ENCODE results near the gene NGDN. TPM values are rescaled to one million over a fixed set of nuclear protein-coding genes. Genes with fewer than 3 reads are reported as not detected.
A peak's percentile ranks its signal among the peaks of the same experiment; 100 is the strongest.

NGDN gene
- total RNA-seq, 1 donor from 2014 or later, result 43.4 TPM

DNA sequence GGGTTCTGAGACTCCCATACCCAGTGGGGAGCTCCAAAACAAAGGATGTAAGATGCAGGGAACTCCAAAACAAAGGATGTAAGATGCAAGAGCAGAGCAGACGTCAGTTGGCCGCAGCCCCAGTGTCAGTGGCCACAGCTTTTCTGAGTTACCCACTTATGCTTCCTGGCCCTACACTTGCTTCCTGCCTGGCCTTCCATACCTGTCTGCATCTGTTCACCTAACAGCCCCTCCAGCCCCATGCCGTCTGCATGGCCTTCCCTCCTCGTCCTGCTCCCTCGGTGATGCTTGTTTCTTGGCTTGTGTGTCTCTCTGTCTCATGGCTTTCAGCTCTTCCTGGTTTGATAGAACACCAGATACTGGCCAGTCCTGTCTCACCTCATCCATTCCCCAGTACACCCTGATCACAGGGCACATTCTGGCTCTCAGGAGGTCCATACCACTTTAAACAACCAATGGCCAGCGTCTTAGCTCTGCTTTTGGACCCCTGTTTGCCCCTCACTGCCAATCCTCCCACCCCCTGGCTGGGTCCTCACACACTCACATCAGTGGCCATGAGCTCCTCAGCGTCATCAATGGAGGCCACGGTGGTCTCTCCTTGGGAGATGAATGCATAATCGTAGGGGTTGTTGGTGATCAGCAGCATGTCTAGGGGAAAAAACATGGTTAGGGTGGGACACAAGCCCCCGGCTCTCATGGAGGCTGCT lies 39.3 kb upstream of the NGDN start:
- TF ChIP-seq, protein P1, sequence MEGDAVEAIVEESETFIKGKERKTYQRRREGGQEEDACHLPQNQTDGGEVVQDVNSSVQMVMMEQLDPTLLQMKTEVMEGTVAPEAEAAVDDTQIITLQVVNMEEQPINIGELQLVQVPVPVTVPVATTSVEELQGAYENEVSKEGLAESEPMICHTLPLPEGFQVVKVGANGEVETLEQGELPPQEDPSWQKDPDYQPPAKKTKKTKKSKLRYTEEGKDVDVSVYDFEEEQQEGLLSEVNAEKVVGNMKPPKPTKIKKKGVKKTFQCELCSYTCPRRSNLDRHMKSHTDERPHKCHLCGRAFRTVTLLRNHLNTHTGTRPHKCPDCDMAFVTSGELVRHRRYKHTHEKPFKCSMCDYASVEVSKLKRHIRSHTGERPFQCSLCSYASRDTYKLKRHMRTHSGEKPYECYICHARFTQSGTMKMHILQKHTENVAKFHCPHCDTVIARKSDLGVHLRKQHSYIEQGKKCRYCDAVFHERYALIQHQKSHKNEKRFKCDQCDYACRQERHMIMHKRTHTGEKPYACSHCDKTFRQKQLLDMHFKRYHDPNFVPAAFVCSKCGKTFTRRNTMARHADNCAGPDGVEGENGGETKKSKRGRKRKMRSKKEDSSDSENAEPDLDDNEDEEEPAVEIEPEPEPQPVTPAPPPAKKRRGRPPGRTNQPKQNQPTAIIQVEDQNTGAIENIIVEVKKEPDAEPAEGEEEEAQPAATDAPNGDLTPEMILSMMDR (IDR thresholded peaks at IDR 0.05; ENCODE audit: insufficient read depth, low read length, poor library complexity, severe bottlenecking), result no peak
- no peak overlapping the region for H3K4me3 ChIP-seq (ENCODE audit: low read depth, low read length)
- no peak for DNase-seq (ENCODE audit: low read depth)
- no peaks in the 10 kb centered on the region for H3K36me3 ChIP-seq (ENCODE audit: control insufficient read depth, insufficient read depth, low read length)
- peaks cover 5% of the 10 kb centered on the region for H3K27me3 ChIP-seq (ENCODE audit: control insufficient read depth, insufficient read depth, low read length)

GRCh38 chr14:23430723-23431085 lies 38.8 kb upstream of the NGDN start:
- Histone ChIP-seq H3K27me3 (ENCODE audit: control insufficient read depth, insufficient read depth, low read length) (peaks cover 5% of the 10 kb centered on the region), H3K4me3 (ENCODE audit: low read depth, low read length) (no peak overlapping the region), H3K36me3 (ENCODE audit: control insufficient read depth, insufficient read depth, low read length) (no peaks in the 10 kb centered on the region)
- TF ChIP-seq, protein P1 (IDR thresholded peaks at IDR 0.05; ENCODE audit: insufficient read depth, low read length, poor library complexity, severe bottlenecking), result no peak
- DNase-seq (ENCODE audit: low read depth), result peak; percentile 28

GRCh38 chr14:23431486-23431885 lies 38.0 kb upstream of the NGDN start:
- no peak overlapping the region for H3K4me3 ChIP-seq (ENCODE audit: low read depth, low read length)
- H3K36me3 ChIP-seq (ENCODE audit: control insufficient read depth, insufficient read depth, low read length), result no peaks in the 10 kb centered on the region
- TF ChIP-seq, protein P1 (IDR thresholded peaks at IDR 0.05; ENCODE audit: insufficient read depth, low read length, poor library complexity, severe bottlenecking), result no peak
- no peak for DNase-seq (ENCODE audit: low read depth)
- H3K27me3 ChIP-seq (ENCODE audit: control insufficient read depth, insufficient read depth, low read length), result peaks cover 5% of the 10 kb centered on the region

DNA sequence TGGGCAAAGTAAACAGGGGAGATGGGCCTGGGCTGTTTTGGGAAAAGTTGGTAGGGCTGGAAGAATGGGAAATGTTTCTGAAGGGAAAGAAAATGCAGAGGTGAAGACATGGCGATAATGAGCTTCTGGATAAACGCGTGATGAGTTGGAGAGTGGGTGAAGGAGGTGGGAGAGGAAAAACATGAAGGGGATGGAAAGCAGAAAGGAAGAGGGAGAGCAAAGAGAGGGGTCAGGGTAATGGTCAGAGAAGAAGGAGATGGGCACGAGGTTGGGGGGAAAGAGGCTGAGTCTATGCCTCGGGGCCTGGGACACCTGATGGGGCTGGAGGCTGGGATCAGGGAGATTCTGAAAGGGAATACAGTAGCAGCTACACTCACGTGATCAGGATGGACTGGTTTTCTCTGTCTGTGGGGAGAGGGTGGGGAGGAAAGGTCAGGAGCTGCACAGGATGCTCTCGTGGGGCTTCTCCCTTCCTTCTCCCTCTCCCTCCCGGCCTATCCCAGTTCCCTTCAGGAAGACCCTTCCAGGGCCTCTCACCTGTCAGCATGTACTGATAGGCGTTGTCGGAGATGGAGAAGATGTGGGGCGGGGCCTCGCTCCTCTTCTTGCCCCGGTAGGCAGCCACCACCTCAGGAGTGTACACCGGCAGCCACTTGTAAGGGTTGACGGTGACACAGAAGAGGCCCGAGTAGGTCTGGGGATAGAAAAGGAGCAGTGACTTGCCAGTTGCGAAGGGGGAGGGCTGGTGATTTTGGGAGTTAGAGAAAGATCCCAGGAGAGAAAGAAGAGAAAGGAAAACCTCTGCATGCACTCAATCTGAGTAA lies 37.2 kb upstream of the NGDN start:
- TF ChIP-seq, protein P1 (IDR thresholded peaks at IDR 0.05; ENCODE audit: insufficient read depth, low read length, poor library complexity, severe bottlenecking), result no peak
- H3K27me3 ChIP-seq (ENCODE audit: control insufficient read depth, insufficient read depth, low read length), result peaks cover 5% of the 10 kb centered on the region
- no peaks in the 10 kb centered on the region for H3K36me3 ChIP-seq (ENCODE audit: control insufficient read depth, insufficient read depth, low read length)
- DNase-seq (ENCODE audit: low read depth), result no peak
- no peak overlapping the region for H3K4me3 ChIP-seq (ENCODE audit: low read depth, low read length)

DNA sequence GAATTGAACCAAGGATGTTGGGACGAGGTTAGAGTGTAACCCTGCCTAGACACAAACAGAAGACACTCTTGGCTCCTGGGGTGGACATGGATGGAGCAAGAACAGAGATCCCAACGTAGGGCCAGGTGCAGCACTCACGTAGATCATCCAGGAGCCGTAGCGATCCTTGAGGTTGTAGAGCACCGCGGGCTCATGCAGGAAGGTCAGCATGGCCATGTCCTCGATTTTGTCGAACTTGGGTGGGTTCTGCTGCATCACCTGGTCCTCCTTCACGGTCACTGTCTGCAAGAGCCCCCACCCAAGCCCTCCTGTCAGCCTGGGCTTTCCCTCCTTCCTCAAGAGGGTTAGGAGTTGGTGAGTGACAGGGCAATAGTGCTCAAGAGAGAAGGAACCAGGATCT lies 36.6 kb upstream of the NGDN start:
- DNase-seq (ENCODE audit: low read depth), result no peak
- Histone ChIP-seq H3K27me3 (ENCODE audit: control insufficient read depth, insufficient read depth, low read length) (peaks cover 5% of the 10 kb centered on the region), H3K4me3 (ENCODE audit: low read depth, low read length) (no peak overlapping the region), H3K36me3 (ENCODE audit: control insufficient read depth, insufficient read depth, low read length) (no peaks in the 10 kb centered on the region)
- TF ChIP-seq, protein P1 (IDR thresholded peaks at IDR 0.05; ENCODE audit: insufficient read depth, low read length, poor library complexity, severe bottlenecking), result no peak

Measured in kidney epithelial cell (primary cell).